GM12878 (cell line): ENCODE results near the gene THAP7. TPM values are rescaled to one million over a fixed set of nuclear protein-coding genes. Genes with fewer than 3 reads are reported as not detected.

Experiments used
- ATAC-seq: fragments of 200-7000 bp; cut with Tn5 transposase; 3 replicates; pipeline ENCODE4 v1.9.1; 2020; ENCODE audit warnings: mild to moderate bottlenecking, moderate library complexity
- BruUV-seq: library from RNA; stranded (reverse); fragments of 400-500 nt; replicated peaks from 2 replicates; lab custom pipeline; 2021; lab: Mats Ljungman, UMichigan
- CTCF ChIA-PET: fragments of 300-600 bp; sonication (Branson Sonifier 250); formaldehyde crosslinking; extraction: SDS; loops from one replicate; lab custom pipeline; 2021; ENCODE audit warnings: inconsistent platforms; lab: Yijun Ruan, JAX
- POLR2A ChIA-PET: fragments of 350-600 bp; formaldehyde crosslinking; extraction: SDS; loops from one replicate; lab custom pipeline; 2021; ENCODE audit warnings: inconsistent platforms; lab: Charles Lee
- RAD21 ChIA-PET: fragments of 300-600 bp; sonication (Branson Sonifier 250); formaldehyde crosslinking; loops from one replicate; lab custom pipeline; 2023; ENCODE audit warnings: antibody characterized with exemption; ENCODE audit not compliant: unreplicated experiment; lab: Charles Lee
- SMC1A ChIA-PET: fragments of 300-600 bp; sonication (Branson Sonifier 250); formaldehyde crosslinking; loops from one replicate; lab custom pipeline; 2023; ENCODE audit not compliant: unreplicated experiment, uncharacterized antibody; lab: Charles Lee
- DNase-seq: peaks from one replicate; pipeline ENCODE4 v3.0.0-alpha.2; 2011; ENCODE audit warnings: low read depth, low spot score
- FAIRE-seq: peaks from 3 replicates; lab custom pipeline; 2011; peaks lifted over from hg19 to GRCh38; lab: Jason Lieb, UNC
- H2AFZ ChIP-seq: 2 replicates; pipeline ENCODE4 v1.6.0; 2011; ENCODE audit warnings: low read depth, low read length, control low read depth; ENCODE audit not compliant: control insufficient read depth
- H3K27ac ChIP-seq: 2 replicates; pipeline ENCODE4 v1.5.1; 2011; ENCODE audit warnings: control low read depth; ENCODE audit not compliant: control insufficient read depth, insufficient read depth
- H3K27me3 ChIP-seq, 2 experiments: replicated peaks in 1 of 2; 2 replicates each; pipeline versions ENCODE4 v1.6.0 to v1.6.1; 2011; ENCODE audit warnings: low read length in 1 of 2; ENCODE audit not compliant: control insufficient read depth in 2 of 2, insufficient read depth in 2 of 2
- H3K36me3 ChIP-seq, 2 experiments: 2 replicates each; pipeline ENCODE4 v1.5.1; 2011; ENCODE audit warnings: low read length in 1 of 2; ENCODE audit not compliant: control insufficient read depth in 2 of 2, insufficient read depth in 2 of 2
- H3K4me1 ChIP-seq: 2 replicates; pipeline ENCODE4 v1.6.1; 2011; ENCODE audit warnings: mild to moderate bottlenecking, low read length, moderate library complexity, mixed read lengths; ENCODE audit not compliant: control insufficient read depth, insufficient read depth
- H3K4me2 ChIP-seq: 2 replicates; pipeline ENCODE4 v1.6.0; 2011; ENCODE audit warnings: control low read depth; ENCODE audit not compliant: control insufficient read depth, insufficient read depth
- H3K4me3 ChIP-seq: fragments of 200-600 bp; sonication (generic); 2 replicates; pipeline ENCODE4 v1.5.1; 2016
- H3K79me2 ChIP-seq: 2 replicates; pipeline ENCODE4 v1.6.0; 2011; ENCODE audit warnings: low read length; ENCODE audit not compliant: control insufficient read depth, insufficient read depth
- H3K9ac ChIP-seq: 2 replicates; pipeline ENCODE4 v1.8.0; 2011; ENCODE audit warnings: low read length, control low read depth, mixed read lengths; ENCODE audit not compliant: control insufficient read depth, insufficient read depth
- H3K9me3 ChIP-seq: replicated peaks from 3 replicates; pipeline ENCODE4 v1.5.1; 2011; ENCODE audit warnings: mild to moderate bottlenecking, low read length; ENCODE audit not compliant: control insufficient read depth, insufficient read depth
- H4K20me1 ChIP-seq: 2 replicates; pipeline ENCODE4 v1.6.0; 2011; ENCODE audit not compliant: control insufficient read depth, insufficient read depth
- ASH2L ChIP-seq: fragments of 300-600, 200-600 bp; sonication (generic); IDR thresholded peaks from 2 replicates; pipeline ENCODE4 v1.6.1; 2017; ENCODE audit warnings: low read depth, mild to moderate bottlenecking, borderline replicate concordance
- ATF7 ChIP-seq: fragments of 450-650 bp; IDR thresholded peaks from 2 replicates; pipeline ENCODE4 v1.6.1; 2016; ENCODE audit warnings: low read depth, mild to moderate bottlenecking
- ETV6 ChIP-seq, 2 experiments: fragments of 450-650 bp in 1 of 2; IDR thresholded peaks in 1 of 2; conservative IDR thresholded peaks in 1 of 2; 2 replicates each; pipeline ENCODE4 v1.6.1; 2014; ENCODE audit warnings: antibody characterized with exemption in 1 of 2, borderline replicate concordance in 1 of 2, low read depth in 1 of 2, mild to moderate bottlenecking in 1 of 2, moderate library complexity in 1 of 2
- FOS ChIP-seq: IDR thresholded peaks from 3 replicates; pipeline ENCODE4 v1.6.1; 2011; ENCODE audit warnings: borderline replicate concordance; ENCODE audit not compliant: insufficient read length; ENCODE audit errors: extremely low read depth
- MLLT1 ChIP-seq: fragments of 450-650 bp; IDR thresholded peaks from 2 replicates; pipeline ENCODE4 v1.6.1; 2016; ENCODE audit warnings: mild to moderate bottlenecking
- MYB ChIP-seq: fragments of 150-350 bp; IDR thresholded peaks from 2 replicates; pipeline ENCODE4 v1.6.1; 2014; ENCODE audit warnings: mild to moderate bottlenecking, low read depth, low read length, borderline replicate concordance
- SIN3A ChIP-seq: IDR thresholded peaks from 2 replicates; pipeline ENCODE4 v1.6.1; 2012; ENCODE audit warnings: low read depth, low read length, improper control_type of control experiment
- ZBTB11 ChIP-seq: fragments of 450-650 bp; formaldehyde crosslinking; IDR thresholded peaks from 2 replicates; pipeline ENCODE4 v1.5.0; 2022; ENCODE audit warnings: mild to moderate bottlenecking, missing genetic modification characterization
- WGBS: methylation state at CpG from one replicate; pipeline ENCODE4 v1.1.6; 2016; ENCODE audit warnings: low lambda C conversion rate; ENCODE audit not compliant: insufficient replicate concordance, insufficient coverage; ENCODE audit errors: missing lambda C conversion rate; 5-methylcytosine and 5-hydroxymethylcytosine counted together
- in situ Hi-C: fragments of 300-500 bp; cut with MboI; formaldehyde crosslinking; loops from 9 replicates; pipeline ENCODE4 v1.14.3; 2018; ENCODE audit warnings: mixed read lengths
- intact Hi-C: fragments of 100-400 bp; cut with micrococcal nuclease; formaldehyde crosslinking; loops from one replicate; pipeline ENCODE4 v1.14.2; 2022; ENCODE audit not compliant: unreplicated experiment
- polyA plus RNA-seq, 11 experiments: library from polyadenylated mRNA; depleted of rRNA in 4 of 11; unstranded in 6 of 11; stranded (reverse) in 5 of 11; fragments of >200 nt; fragmentation: Nextera tagmentation in 4 of 11; fragmentation: Illumina TruSeq in 1 of 11; extraction: Ambion mirVana in 4 of 11; extraction: Trizol in 1 of 11; gene quantifications; 1 replicate in 1 of 11; 2 replicates in 10 of 11; pipeline versions ENCODE4 v1.2.1 to v1.2.3, GENCODE V29; 2011 to 2016; ENCODE audit warnings: inconsistent platforms in 2 of 11, missing spikeins in 2 of 11, low read depth in 1 of 11
- total RNA-seq, 4 experiments: library from RNA; depleted of rRNA in 3 of 4; stranded (reverse); fragments of >200 nt in 3 of 4; fragmentation: Illumina TruSeq in 1 of 4; extraction: Trizol in 1 of 4; gene quantifications; 2 replicates each; pipeline versions ENCODE4 v1.2.1 to v1.2.3, GENCODE V29; 2013 to 2021

Gene THAP7
- total and polyA plus RNA-seq, 10 of the 15 experiments (the other 5 are each of a cell fraction or from before 2014, with no cell fraction given): 0.66 to 58.3 (median 26.3) TPM

GRCh38 chr22:21014726-21015465 lies 13.0 kb upstream of the THAP7 start, which contains the start of gene P2RX6:
Gene P2RX6 (plus strand): TSS chr22:21015165. CDS start chr22:21015175, 10 bp downstream.
- intact Hi-C loops: no loop called here
- Histone ChIP-seq H3K4me2 (peak within 1 kb of the TSS; percentile 76), H3K27me3 (no peaks in the 10 kb centered on the region; a peak in 2 of 4 replicates), H3K36me3 (no peaks in the 10 kb centered on the region), H4K20me1 (no peaks in the 10 kb centered on the region), H3K9ac (no peak within 1 kb of the TSS), H3K79me2 (no peaks in the 10 kb centered on the region), H3K9me3 (no peaks in the 10 kb centered on the region), H3K27ac (no peak within 1 kb of the TSS), H3K4me1 (peaks cover 7% of the 10 kb centered on the region), H3K4me3 (peak within 1 kb of the TSS; percentile 45), H2AFZ (no peak within 1 kb of the TSS; the same call in 1 of the 2 replicates)
- no peak for TF ChIP-seq ATF7
- TF ChIP-seq MLLT1: no peak
- no peak for TF ChIP-seq FOS
- TF ChIP-seq ZBTB11 (CRISPR knock-in tag): no peak
- no peak for TF ChIP-seq ETV6 (conservative IDR thresholded peaks at IDR 0.05 in 1 of 2, IDR thresholded peaks at IDR 0.05 in 1 of 2; ENCODE audit: borderline replicate concordance in 1 of 2, low read depth in 1 of 2)
- no peak for TF ChIP-seq SIN3A
- no peak for TF ChIP-seq ASH2L
- no peak for TF ChIP-seq MYB
- ATAC-seq (no peak), DNase-seq (no peak), FAIRE-seq (no peak)
- 43% methylated on average over 12 of the region's 12 CpGs for WGBS
- POLR2A ChIA-PET: no interaction called here
- in situ Hi-C loops: no loop called here
- RAD21 ChIA-PET: no interaction called here
- CTCF ChIA-PET: no interaction called here
- BruUV-seq: no TSS peak
- SMC1A ChIA-PET: interaction anchor here (1.1 kb wide), 1 partner anchor 11 kb away, joined by 3 read pairs; no protein-coding TSS in a partner anchor
